Endothelial cell of umbilical vein (primary cell): ENCODE measurements around the gene ZBTB9. TPM values are rescaled to one million over a fixed set of nuclear protein-coding genes. Genes with fewer than 3 reads are reported as not detected.

ENCODE experiments used
- BruUV-seq: library from RNA; stranded (reverse); fragments of 400-500 nt; replicated peaks from 2 replicates; lab custom pipeline; 2021; lab: Mats Ljungman, UMichigan
- CTCF ChIA-PET: fragments of 300-600, 350-600 bp; sonication (Branson Sonifier 250); formaldehyde crosslinking; loops from one replicate; lab custom pipeline; 2021; ENCODE audit warnings: antibody characterized with exemption, inconsistent platforms; lab: Charles Lee
- POLR2A ChIA-PET: fragments of 300-600, 350-600 bp; sonication (Branson Sonifier 250); formaldehyde crosslinking; loops from one replicate; lab custom pipeline; 2021; ENCODE audit warnings: antibody characterized with exemption, inconsistent platforms; lab: Charles Lee
- DNase-seq: peaks from one replicate; pipeline ENCODE4 v3.0.0-alpha.2; 2011; ENCODE audit warnings: low read depth, low spot score
- FAIRE-seq: peaks from 2 replicates; lab custom pipeline; 2011; peaks lifted over from hg19 to GRCh38; lab: Jason Lieb, UNC
- H2AFZ ChIP-seq: 2 replicates; pipeline ENCODE4 v1.6.0; 2012; ENCODE audit warnings: low read depth, low read length, control low read depth, inconsistent platforms
- H3K27ac ChIP-seq: 2 replicates; pipeline ENCODE4 v1.5.1; 2011; ENCODE audit warnings: low read depth, mild to moderate bottlenecking, control low read depth, low read length, moderate library complexity; ENCODE audit not compliant: insufficient read depth
- H3K27me3 ChIP-seq, 2 experiments: 2 replicates each; pipeline versions ENCODE4 v1.6.0 to v1.6.1; 2011; ENCODE audit warnings: low read length in 2 of 2, mixed read lengths in 1 of 2; ENCODE audit not compliant: control insufficient read depth in 2 of 2, insufficient read depth in 2 of 2
- H3K36me3 ChIP-seq, 2 experiments: 2 replicates in 1 of 2; 3 replicates in 1 of 2; pipeline ENCODE4 v1.5.1; 2011; ENCODE audit warnings: low read length in 2 of 2, mild to moderate bottlenecking in 1 of 2, moderate library complexity in 1 of 2; ENCODE audit not compliant: control insufficient read depth in 2 of 2, insufficient read depth in 2 of 2; ENCODE audit errors: extremely low read depth in 1 of 2
- H3K4me1 ChIP-seq: 3 replicates; pipeline ENCODE4 v1.5.1; 2011; ENCODE audit warnings: mild to moderate bottlenecking, low read length; ENCODE audit not compliant: control insufficient read depth, insufficient read depth; ENCODE audit errors: extremely low read depth
- H3K4me2 ChIP-seq: 2 replicates; pipeline ENCODE4 v1.6.1; 2011; ENCODE audit warnings: low read length, control low read depth, mixed read lengths; ENCODE audit not compliant: insufficient read depth
- H3K4me3 ChIP-seq, 3 experiments: fragments of 200-600 bp in 1 of 3; sonication (generic), shearing (Covaris generic) in 1 of 3; replicated peaks in 1 of 3; 2 replicates each; pipeline ENCODE4 v1.5.1; 2011 to 2016; ENCODE audit warnings: control low read depth in 3 of 3, low read length in 3 of 3, mild to moderate bottlenecking in 2 of 3, inconsistent platforms in 1 of 3, low read depth in 1 of 3, moderate library complexity in 1 of 3; ENCODE audit not compliant: insufficient read depth in 1 of 3
- H3K79me2 ChIP-seq: 2 replicates; pipeline ENCODE4 v1.6.0; 2012; ENCODE audit warnings: low read length, inconsistent platforms; ENCODE audit not compliant: control insufficient read depth, insufficient read depth
- H3K9ac ChIP-seq: replicated peaks from 2 replicates; pipeline ENCODE3; 2011; ENCODE audit warnings: low read length, control low read depth; ENCODE audit not compliant: insufficient read depth; ENCODE audit errors: extremely low read depth
- H3K9me1 ChIP-seq: replicated peaks from 3 replicates; pipeline ENCODE4 v1.6.0; 2011; ENCODE audit warnings: mild to moderate bottlenecking, low read length; ENCODE audit not compliant: control insufficient read depth, insufficient read depth; ENCODE audit errors: extremely low read depth
- H3K9me3 ChIP-seq: replicated peaks from 2 replicates; pipeline ENCODE4 v1.5.1; 2012; ENCODE audit warnings: low read length, inconsistent platforms; ENCODE audit not compliant: control insufficient read depth, insufficient read depth
- H4K20me1 ChIP-seq: replicated peaks from 2 replicates; pipeline ENCODE3; 2011; ENCODE audit warnings: mild to moderate bottlenecking, low read length; ENCODE audit not compliant: control insufficient read depth, insufficient read depth; ENCODE audit errors: extremely low read depth
- CTCF ChIP-seq, 2 donors: IDR thresholded peaks; 1 replicate in 1 of 2; 2 replicates in 1 of 2; pipeline ENCODE4 v1.5.1; 2011; ENCODE audit warnings: low read length in 2 of 2, mild to moderate bottlenecking in 2 of 2, moderate library complexity in 2 of 2, control low read depth in 1 of 2, inconsistent platforms in 1 of 2, low read depth in 1 of 2; ENCODE audit not compliant: insufficient read depth in 1 of 2; ENCODE audit errors: extremely low read depth in 1 of 2
- EZH2 ChIP-seq: IDR thresholded peaks from 2 replicates; pipeline ENCODE4 v1.6.1; 2012; ENCODE audit warnings: borderline replicate concordance, low read depth, mild to moderate bottlenecking, moderate library complexity, low read length, inconsistent platforms; ENCODE audit not compliant: severe bottlenecking
- FOS ChIP-seq: IDR thresholded peaks from 2 replicates; pipeline ENCODE4 v1.6.1; 2011; ENCODE audit warnings: mild to moderate bottlenecking, low read length, moderate library complexity, borderline replicate concordance; ENCODE audit not compliant: insufficient read depth
- GATA2 ChIP-seq: IDR thresholded peaks from 2 replicates; pipeline ENCODE4 v1.7.0; 2011; ENCODE audit warnings: low read depth, mild to moderate bottlenecking, moderate library complexity, mixed read lengths, low read length; ENCODE audit not compliant: insufficient read length, insufficient read depth
- JUN ChIP-seq: IDR thresholded peaks from 2 replicates; pipeline ENCODE4 v1.6.1; 2011; ENCODE audit warnings: borderline replicate concordance, low read depth; ENCODE audit not compliant: insufficient read length, insufficient read depth
- MAX ChIP-seq: IDR thresholded peaks from 2 replicates; pipeline ENCODE4 v1.6.1; 2011; ENCODE audit not compliant: insufficient read depth, insufficient read length
- MYC ChIP-seq: IDR thresholded peaks from one replicate; pipeline ENCODE4 v1.6.1; 2011; ENCODE audit warnings: mild to moderate bottlenecking, low read depth, low read length
- POLR2A ChIP-seq: IDR thresholded peaks from 2 replicates; pipeline ENCODE4 v1.6.1; 2012; ENCODE audit warnings: low read depth, mild to moderate bottlenecking, control low read depth, low read length
- POLR2AphosphoS5 ChIP-seq: IDR thresholded peaks from 2 replicates; pipeline ENCODE4 v1.6.1; 2012; ENCODE audit warnings: low read depth, mild to moderate bottlenecking, control low read depth, low read length, moderate library complexity; ENCODE audit not compliant: insufficient read depth
- dilution Hi-C: fragments of 300-500 bp; cut with MboI; formaldehyde crosslinking; loops from one replicate; pipeline ENCODE4 v1.15.0; 2019; ENCODE audit warnings: low sequenced_read_pairs; ENCODE audit not compliant: extremely low pct_ligation_motif_present
- intact Hi-C: fragments of 100-400 bp; cut with micrococcal nuclease; formaldehyde crosslinking; loops from one replicate; pipeline ENCODE4 v1.10.0; 2022
- polyA plus RNA-seq, 4 experiments: library from polyadenylated mRNA; depleted of rRNA in 3 of 4; stranded (reverse) in 3 of 4; unstranded in 1 of 4; fragments of >200 nt; gene quantifications; 2 replicates each; pipeline versions ENCODE4 v1.2.1 to v1.2.3, GENCODE V29; 2011 to 2012; ENCODE audit warnings: missing spikeins in 1 of 4
- total RNA-seq: library from RNA; stranded (reverse); gene quantifications from 2 replicates; pipeline ENCODE4 v1.2.3, GENCODE V29; 2021

The ZBTB9 gene
- total and polyA plus RNA-seq, 2 donors (not counting 3 experiments of a cell fraction or from before 2014, with no cell fraction given): 4.7 to 8.0 TPM

- intact Hi-C loops (no loop called here), dilution Hi-C loops (no loop called here)
- H3K4me2 ChIP-seq: no peak overlapping the region
- ChIA-PET CTCF (interaction anchor here (1.1 kb wide), 1 partner anchor 11 kb away, joined by 3 read pairs; no protein-coding TSS in a partner anchor), POLR2A (no interaction called here)
- H3K36me3 ChIP-seq: no peaks in the 10 kb centered on the region
- peaks cover 0 to 4% of the 10 kb centered on the region in 2 experiments for H3K27me3 ChIP-seq
- no peaks in the 10 kb centered on the region for H4K20me1 ChIP-seq
- H2AFZ ChIP-seq: no peak overlapping the region
- H3K4me3 ChIP-seq: no peak overlapping the region
- H3K27ac ChIP-seq: no peak overlapping the region
- H3K79me2 ChIP-seq: no peaks in the 10 kb centered on the region
- peaks cover 3% of the 10 kb centered on the region for H3K4me1 ChIP-seq
- no TSS peak for BruUV-seq
- FAIRE-seq (no peak), DNase-seq (no peak)
- H3K9me1 ChIP-seq: no peaks in the 10 kb centered on the region
- H3K9me3 ChIP-seq: no peaks in the 10 kb centered on the region
- H3K9ac ChIP-seq: no peak overlapping the region
- no peak for TF ChIP-seq MAX
- TF ChIP-seq GATA2: no peak
- no peak for TF ChIP-seq FOS
- TF ChIP-seq CTCF (IDR thresholded peaks at IDR 0.05; ENCODE audit: extremely low read depth in 1 of 2, insufficient read depth in 1 of 2, low read depth in 1 of 2, low read length in 2 of 2): no peak
- no peak for TF ChIP-seq JUN
- TF ChIP-seq POLR2A: no peak
- TF ChIP-seq MYC: no peak
- no peak for TF ChIP-seq POLR2AphosphoS5
- TF ChIP-seq EZH2: no peak
These were observed 4.3 kb downstream of the ZBTB9 start for GRCh38 chr6:33458676-33459075.
